NT2/D1 (cell line): ENCODE results near the gene ADK.

Experiments used
- SUZ12 ChIP-seq: IDR thresholded peaks from 2 replicates; pipeline ENCODE4 v1.6.1; 2011; ENCODE audit not compliant: insufficient read length, insufficient read depth; ENCODE audit errors: extremely low read depth
- YY1 ChIP-seq: IDR thresholded peaks from 2 replicates; pipeline ENCODE4 v1.6.1; 2011; ENCODE audit not compliant: insufficient read length, insufficient read depth

DNA sequence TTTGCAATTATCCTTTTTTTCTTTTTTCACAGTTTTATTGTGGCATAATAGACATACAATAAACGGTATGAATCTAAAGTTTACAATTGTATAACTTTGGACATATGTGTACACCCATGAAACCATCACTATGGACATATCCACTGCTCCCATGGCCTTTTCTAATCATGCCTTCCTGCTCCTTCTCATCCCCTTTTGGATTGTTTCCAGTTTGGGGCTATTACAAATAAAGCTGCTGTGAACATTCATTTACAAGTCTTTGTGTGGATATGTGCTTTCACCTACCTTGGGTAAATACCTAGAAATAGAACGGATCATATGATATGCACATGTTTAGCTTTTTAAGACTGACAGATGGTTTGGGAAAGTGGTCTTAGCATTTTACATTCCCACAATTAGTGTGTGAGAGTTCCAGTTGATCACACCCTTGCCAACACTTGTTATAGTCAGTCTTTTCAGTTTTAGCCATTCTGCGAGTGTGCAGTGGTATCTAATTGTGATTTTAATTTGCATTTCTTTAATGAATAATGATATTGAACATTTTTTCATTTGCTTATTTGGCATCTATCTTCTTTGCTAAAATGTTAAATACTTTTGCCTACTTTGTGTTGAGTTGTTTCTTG is 554.4 kb downstream of the ADK start:
- no peak for TF ChIP-seq SUZ12
- no peak for TF ChIP-seq YY1
